GM19025 (cell line): ENCODE results near the gene NLRP1.

ENCODE experiments used
- ATAC-seq: cut with Tn5 transposase; IDR thresholded peaks from one replicate; pipeline ENCODE4 v1.9.1; 2021; ENCODE audit warnings: mild to moderate bottlenecking, low read depth, moderate library complexity; ENCODE audit not compliant: unreplicated experiment

Gene NLRP1

GRCh38 chr17:5558815-5559785, 25.2 kb downstream of the NLRP1 start:
- no peak for ATAC-seq

- no peak for ATAC-seq
Measured at GRCh38 chr17:5557990-5558389, 26.3 kb downstream of the NLRP1 start.

DNA sequence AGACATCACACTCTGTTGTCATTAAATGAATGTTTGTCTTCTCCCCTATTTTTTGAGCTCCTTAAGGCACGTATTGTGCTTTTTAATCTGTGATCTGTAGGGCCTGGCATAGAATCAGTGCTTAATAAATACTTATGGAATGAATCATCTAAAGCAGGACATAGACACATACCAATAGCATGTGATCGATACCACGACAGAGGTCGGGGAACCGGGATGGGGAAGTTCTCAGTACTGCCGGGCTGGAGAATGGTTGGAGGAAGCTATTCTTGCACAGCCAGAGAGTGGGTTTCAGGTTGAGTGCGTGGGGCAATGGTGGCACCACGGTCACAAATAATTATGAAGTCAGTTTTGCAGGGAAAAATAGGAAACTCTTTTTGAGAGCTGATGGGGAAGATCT, 26.8 kb downstream of the NLRP1 start:
- ATAC-seq: no peak

- no peak for ATAC-seq
Measured at GRCh38 chr17:5555254-5555653, 29.1 kb downstream of the NLRP1 start.

- no peak for ATAC-seq
Measured at GRCh38 chr17:5553479-5553878, 30.8 kb downstream of the NLRP1 start.

DNA sequence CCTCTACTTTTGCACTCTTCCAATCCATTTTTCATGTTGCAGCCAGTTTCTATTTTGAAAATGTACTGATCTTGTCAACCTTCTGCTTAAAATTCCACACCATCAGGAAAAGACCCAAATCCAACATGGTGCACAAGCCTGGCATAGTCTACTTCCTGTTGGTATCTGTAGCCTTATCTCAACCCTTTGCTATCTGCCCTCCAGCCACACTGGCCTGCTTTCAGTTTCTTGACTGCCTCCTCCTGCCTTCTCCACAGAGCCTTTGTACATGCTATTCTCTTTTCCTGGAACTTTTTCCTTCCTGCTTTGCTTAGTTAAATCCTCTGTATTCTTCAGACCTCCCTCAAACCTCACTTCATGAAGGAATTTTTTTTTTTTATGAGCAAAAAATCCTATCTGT, 31.5 kb downstream of the NLRP1 start:
- ATAC-seq: no peak

- ATAC-seq: no peak
Measured at GRCh38 chr17:5545051-5545987, 39.0 kb downstream of the NLRP1 start.

DNA sequence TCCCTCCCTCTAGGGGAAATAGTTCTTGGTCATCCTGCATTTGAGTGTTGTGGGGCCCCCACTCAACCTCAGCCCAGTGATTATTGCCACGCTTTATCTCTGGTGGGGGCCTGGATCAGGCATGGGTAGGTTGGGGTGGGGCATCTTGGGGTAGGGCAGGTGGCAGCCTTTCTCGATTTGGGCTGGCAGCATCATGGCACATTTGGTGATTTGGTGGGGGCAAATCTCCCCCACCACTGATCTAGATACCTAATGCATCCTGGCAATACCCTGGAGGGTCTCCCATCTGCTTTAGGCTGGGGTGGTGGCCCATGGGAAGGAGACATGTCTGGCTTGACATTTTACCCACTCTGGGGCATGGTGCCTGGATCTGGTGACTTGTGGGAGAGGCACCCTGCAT, 40.2 kb downstream of the NLRP1 start:
- ATAC-seq: no peak

- no peak for ATAC-seq
Measured at GRCh38 chr17:5541610-5542202, 42.6 kb downstream of the NLRP1 start.

DNA sequence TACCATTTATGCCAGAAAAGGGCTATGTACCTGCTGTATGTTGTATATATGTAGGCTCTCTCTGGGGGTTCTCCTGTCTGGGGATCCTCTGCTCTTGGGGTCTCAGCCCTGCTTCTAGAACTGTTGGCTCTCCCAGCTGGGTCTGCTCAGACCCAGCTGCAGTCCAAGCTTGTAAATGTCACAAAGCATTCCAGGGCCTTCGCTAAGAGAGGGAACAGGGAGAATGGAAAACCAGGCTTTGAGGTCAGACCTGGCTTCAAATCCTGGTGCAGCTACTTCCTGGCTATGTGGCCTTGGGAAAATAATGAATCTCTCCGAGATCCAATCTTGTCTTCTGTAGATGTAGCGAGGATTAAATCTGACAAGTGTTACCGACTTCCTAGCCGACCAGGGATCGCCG, 44.0 kb downstream of the NLRP1 start:
- ATAC-seq: no peak

DNA sequence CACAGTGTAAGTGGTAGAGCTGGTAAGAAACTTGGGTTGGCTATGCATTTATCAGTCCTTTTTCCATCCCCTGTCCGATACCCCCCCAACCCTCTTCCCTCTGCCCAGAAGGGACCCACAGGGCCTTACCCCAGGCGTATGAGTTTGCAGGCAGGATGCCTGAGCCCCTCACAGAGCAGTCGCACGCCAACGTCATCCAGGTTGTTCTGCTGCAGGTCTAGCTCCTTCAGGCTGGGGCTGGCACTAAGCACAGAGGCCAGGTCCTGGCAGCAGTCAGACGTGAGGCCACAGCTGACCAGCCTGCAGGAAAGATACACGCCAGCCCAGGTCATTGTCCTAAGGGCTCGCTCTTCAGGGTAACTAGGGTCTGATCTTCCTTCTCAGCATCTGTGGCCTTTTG, 45.0 kb downstream of the NLRP1 start:
- no peak for ATAC-seq

GRCh38 chr17:5536866-5537650, 47.3 kb downstream of the NLRP1 start:
- no peak for ATAC-seq

DNA sequence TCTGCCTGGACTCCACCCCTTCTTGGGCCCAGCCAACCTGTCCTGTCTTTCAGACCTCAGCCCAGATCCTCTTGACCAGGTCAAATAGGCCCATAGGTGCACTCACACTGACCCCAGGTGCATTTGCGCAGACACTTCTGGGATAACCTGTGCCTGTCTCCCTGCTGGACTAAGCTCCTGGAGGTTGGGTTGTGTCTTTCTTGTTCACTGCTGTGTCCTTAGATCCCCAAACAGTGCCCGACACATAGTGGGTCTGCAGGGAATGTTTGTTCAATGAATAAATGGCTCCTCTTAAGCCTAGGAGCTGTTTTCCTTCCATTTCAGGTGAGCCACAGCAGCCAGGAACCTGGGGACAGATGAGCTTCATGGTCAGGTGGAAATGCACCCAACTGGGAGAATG, 48.9 kb downstream of the NLRP1 start:
- no peak for ATAC-seq

- no peak for ATAC-seq
Measured at GRCh38 chr17:5533486-5534315, 50.6 kb downstream of the NLRP1 start.

- ATAC-seq: no peak
Measured at GRCh38 chr17:5532581-5532980, 51.7 kb downstream of the NLRP1 start.

DNA sequence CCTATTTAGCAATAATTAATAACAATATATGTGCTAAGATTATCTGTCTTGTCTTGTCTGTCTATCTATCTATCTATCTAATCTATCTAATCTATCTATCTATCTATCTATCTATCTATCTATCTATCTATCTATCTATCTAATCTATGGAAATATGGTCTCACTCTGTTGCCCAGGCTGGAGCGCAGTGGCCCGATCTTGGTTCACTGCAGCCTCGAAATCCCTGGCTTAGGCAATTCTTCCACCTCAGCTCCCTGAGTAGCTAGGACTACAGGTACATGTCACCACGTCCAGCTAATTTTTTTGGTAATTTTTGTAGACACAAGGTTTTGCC, 53.3 kb downstream of the NLRP1 start:
- ATAC-seq: no peak

GRCh38 chr17:5530265-5531084, 53.8 kb downstream of the NLRP1 start:
- no peak for ATAC-seq

DNA sequence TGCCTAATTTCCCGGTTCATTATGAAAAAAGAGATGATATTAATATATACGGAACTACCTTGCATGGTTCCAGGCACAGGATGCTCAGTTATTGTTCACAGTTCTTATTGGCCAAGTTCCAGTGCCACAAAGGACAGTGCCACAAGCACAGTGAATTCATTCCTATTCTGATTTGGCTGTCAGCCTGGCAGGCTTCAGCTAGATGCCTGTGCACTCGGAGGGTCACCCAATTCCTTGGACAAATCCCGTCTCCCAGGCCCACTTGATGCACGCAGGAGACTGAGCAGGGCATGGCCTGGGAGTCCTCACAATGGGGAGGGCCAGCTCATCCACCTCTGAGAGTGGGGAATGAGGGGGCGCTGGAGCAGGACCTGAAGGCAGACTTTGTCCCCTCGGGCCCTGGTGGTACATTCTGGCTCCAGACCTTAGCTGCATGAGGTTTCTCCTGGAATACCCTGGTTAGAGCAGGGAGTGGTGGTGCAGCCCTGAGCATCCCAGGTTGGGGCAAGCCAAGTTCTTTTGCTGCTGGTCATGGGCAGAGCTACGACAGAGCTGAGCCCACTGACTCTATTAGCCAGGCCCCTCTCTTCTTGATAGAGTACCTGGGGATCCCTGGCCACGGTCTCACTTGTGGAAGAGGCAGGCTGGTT, 56.6 kb downstream of the NLRP1 start:
- no peak for ATAC-seq
